ENCODE measurements around the gene SCRG1.

Gene SCRG1

GRCh38 chr4:173398779-173399415, at the start of gene SCRG1:
Gene SCRG1, minus strand, starts transcription at chr4:173399116. Its CDS starts 7,702 bp downstream, at chr4:173391414.
- FAIRE-seq = no peak

- no peak for FAIRE-seq
Measured at GRCh38 chr4:173448103-173448502, 49.2 kb upstream of the SCRG1 start.

DNA sequence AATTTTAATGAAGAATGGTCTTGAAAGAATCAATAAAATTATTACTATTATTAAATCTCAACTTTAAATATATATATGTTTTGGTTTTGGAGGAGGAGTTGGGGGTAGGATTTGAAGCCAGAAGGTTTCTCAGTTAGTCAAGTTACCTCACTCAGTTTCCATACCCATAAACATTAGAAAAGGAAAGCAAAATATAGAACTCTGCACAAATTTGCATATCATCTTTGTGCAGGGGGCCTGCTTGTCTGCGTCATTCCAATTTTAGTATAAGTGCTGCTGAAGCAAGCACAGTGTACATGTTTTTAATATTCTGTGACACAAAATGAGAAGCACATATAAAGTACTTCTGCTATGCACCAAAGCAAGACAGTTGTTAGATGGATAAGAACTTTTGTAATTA, 47.5 kb upstream of the SCRG1 start:
- FAIRE-seq = no peak

- no peak for FAIRE-seq
Measured at GRCh38 chr4:173443121-173443520, 44.2 kb upstream of the SCRG1 start.

- FAIRE-seq = no peak
Measured at GRCh38 chr4:173442223-173442932, 43.5 kb upstream of the SCRG1 start.

GRCh38 chr4:173440888-173441287, 42.0 kb upstream of the SCRG1 start:
- no peak for FAIRE-seq

GRCh38 chr4:173436771-173437265, 37.9 kb upstream of the SCRG1 start:
- no peak for FAIRE-seq

DNA sequence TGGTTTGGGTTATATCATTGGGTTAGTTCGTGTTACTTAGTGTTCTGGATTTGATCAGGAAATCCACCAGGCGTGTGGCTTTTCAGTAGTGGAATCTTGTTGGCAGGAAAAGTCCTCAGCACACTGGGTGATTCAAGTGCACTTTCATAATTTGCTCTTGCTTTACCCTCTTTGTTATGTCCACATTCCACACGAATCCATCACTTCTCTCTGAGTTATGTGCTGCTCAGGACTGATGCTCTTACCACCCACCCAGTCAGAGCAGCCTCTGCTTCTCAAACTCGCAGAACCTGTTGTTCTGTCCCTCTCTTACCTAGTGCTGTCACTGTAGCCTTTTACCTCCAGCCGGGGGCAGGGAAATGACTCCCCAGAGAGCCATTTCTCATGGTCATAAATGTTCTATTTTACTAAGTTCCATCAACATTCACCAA, 37.2 kb upstream of the SCRG1 start:
- no peak for FAIRE-seq

DNA sequence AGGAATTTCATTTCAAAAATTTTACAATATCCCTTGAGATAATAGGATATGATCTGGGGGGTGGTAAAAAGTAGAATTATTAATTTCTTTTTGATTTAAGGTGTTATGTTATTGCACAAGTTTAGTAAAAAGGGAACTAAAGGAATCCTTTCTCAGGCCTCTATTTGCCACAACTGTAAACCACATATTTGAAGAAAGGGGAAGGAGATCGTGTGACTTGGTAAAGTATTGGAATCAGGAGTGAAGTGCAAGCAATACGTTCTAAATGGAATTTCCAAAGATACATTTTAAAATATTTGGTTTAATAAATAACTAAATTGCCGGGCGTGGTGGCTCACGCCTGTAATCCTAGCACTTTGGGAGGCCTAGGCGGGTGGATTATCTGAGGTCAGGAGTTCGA, 35.3 kb upstream of the SCRG1 start:
- FAIRE-seq = no peak

GRCh38 chr4:173433447-173433846, 34.5 kb upstream of the SCRG1 start:
- FAIRE-seq = no peak

- FAIRE-seq = no peak
Measured at GRCh38 chr4:173432430-173432829, 33.5 kb upstream of the SCRG1 start.

DNA sequence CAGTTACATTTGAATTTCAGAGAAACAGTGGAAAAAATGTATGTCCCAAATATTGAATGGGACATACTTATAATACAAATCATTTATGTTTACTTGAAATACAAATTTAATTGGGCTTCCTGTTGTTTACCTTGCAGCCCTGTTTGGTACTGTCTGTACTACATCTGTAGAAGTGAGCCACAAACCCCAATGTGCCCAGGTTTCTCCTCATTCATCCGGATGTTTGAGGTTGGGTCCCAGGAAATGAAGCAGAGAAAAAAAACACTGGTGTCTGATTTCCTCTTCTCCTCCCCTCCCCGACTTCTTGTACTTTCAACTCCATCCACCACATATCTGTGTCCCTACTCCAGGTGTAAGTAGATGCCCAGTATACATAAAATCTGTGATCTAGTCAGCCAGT, 27.1 kb upstream of the SCRG1 start:
- FAIRE-seq = no peak

- no peak for FAIRE-seq
Measured at GRCh38 chr4:173424899-173425805, 26.2 kb upstream of the SCRG1 start.

DNA sequence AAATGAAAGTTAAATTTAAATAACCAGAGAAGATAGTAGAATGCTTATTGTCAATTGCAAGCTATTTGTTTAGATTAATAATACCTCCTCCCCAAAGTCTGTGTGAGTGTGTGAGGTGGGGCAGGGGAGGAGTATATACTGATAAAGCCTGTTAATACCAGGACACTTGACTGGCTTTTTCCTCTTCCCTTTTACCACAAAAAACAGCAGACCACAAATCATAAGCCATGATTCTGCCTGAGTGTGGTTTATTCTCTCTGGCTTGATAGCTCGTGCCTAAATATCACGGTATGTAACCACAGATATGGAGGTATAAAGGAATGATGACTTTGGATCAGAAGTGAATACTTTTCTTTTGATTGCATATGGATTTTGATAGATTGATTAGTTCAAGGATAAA, 21.9 kb upstream of the SCRG1 start:
- FAIRE-seq = no peak

GRCh38 chr4:173420324-173420752, 21.4 kb upstream of the SCRG1 start:
- FAIRE-seq = peak; percentile 74

GRCh38 chr4:173418639-173419038, 19.7 kb upstream of the SCRG1 start:
- FAIRE-seq = no peak

- no peak for FAIRE-seq
Measured at GRCh38 chr4:173417833-173418232, 18.9 kb upstream of the SCRG1 start.

- no peak for FAIRE-seq
Measured at GRCh38 chr4:173415885-173416653, 17.2 kb upstream of the SCRG1 start.

DNA sequence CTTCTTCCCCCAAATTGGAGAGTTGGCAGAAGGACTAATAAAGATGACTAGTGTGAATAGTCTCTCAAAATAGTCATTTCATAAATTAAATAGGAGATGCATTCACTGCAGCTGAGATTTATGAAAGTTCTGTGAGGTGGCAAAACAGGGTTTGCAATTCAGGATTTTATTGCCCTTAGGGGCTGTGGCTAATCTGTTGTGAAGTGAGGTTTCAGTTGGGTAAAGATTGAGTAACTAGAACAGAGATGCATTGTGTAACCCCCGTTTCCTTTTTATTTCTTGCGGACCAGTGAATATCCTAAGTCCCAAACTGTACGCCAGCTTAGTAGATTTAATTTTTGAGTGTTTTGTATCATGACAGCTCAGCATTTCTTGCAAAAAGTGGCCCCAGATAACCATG, 16.2 kb upstream of the SCRG1 start:
- no peak for FAIRE-seq

GRCh38 chr4:173414456-173414855, 15.5 kb upstream of the SCRG1 start:
- no peak for FAIRE-seq

GRCh38 chr4:173413036-173413435, 14.1 kb upstream of the SCRG1 start:
- no peak for FAIRE-seq

GRCh38 chr4:173411106-173411693, 12.3 kb upstream of the SCRG1 start:
- no peak for FAIRE-seq

Data from A204.1 (cell line).